SK-N-MC (cell line): ENCODE measurements around the gene DENND6A.

Experiments
- EZH2 ChIP-seq: fragments of 200-600 bp; sonication (generic); IDR thresholded peaks from one replicate; pipeline ENCODE4 v1.6.1; 2017; ENCODE audit warnings: antibody characterized with exemption
- FOXP2 ChIP-seq: optimal IDR thresholded peaks from 2 replicates; pipeline ENCODE3; 2011; ENCODE audit warnings: mild to moderate bottlenecking, moderate library complexity; ENCODE audit not compliant: insufficient read depth; ENCODE audit errors: extremely low read length, control extremely low read depth
- POLR2AphosphoS5 ChIP-seq: IDR thresholded peaks from 2 replicates; pipeline ENCODE4 v1.6.1; 2012; ENCODE audit warnings: mild to moderate bottlenecking, low read depth, low read length, borderline replicate concordance

- TF ChIP-seq EZH2 (no peak), POLR2AphosphoS5 (no peak), FOXP2 (no peak)
Measured at GRCh38 chr3:57706462-57706861, 13.6 kb upstream of the DENND6A start.
